ENCODE results near the gene ERP27.

The ERP27 gene

DNA sequence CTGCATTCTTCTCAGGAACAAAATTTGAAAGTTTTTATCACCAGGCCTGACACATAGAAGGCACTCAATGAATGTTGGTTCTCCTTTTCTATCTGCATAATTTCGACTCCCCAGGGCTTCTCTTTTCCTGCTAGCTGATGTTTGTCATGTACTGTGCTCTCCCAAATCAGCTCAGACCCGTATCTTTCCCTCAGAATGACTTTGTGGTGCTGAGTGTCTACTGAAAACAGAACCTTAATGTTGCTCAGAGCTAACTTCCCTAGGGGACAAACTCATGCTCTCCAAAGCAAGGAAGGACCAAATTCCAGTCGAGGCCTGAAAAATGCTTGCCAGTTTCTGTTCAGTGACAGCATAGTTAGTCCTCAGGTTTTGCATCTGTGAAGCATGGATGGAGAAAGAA is 21.1 kb upstream of the ERP27 start:
- Histone ChIP-seq H2BK120ac (ENCODE audit: low read depth, low read length) (no peak overlapping the region), H3K18ac (ENCODE audit: low read depth in 1 of 2, low read length in 2 of 2) (no peak overlapping the region), H3K27ac (ENCODE audit: low read length, poor library complexity, severe bottlenecking) (no peak overlapping the region), H3K23ac (ENCODE audit: low read length in 2 of 2) (no peak overlapping the region), H3K9ac (ENCODE audit: low read length) (no peak overlapping the region), H2AFZ (ENCODE audit: low read depth, low read length) (no peak overlapping the region), H3K27me3 (ENCODE audit: control insufficient read depth in 1 of 2, insufficient read depth in 1 of 2, low read length in 2 of 2) (no peaks in the 10 kb centered on the region), H3K4me3 (ENCODE audit: insufficient read depth in 1 of 2, low read depth in 1 of 2, low read length in 2 of 2) (no peak overlapping the region), H2BK15ac (ENCODE audit: low read depth, poor library complexity, severe bottlenecking) (no peak overlapping the region), H2AK5ac (ENCODE audit: low read length, severe bottlenecking) (no peak overlapping the region), H3K4me2 (ENCODE audit: low read length, poor library complexity, severe bottlenecking) (no peak overlapping the region), H3K4ac (ENCODE audit: low read depth in 1 of 2, low read length in 2 of 2) (peak overlapping the region in 1 of 2 experiments; percentile 10), H3K14ac (ENCODE audit: low read length in 2 of 2) (no peak overlapping the region), H4K8ac (ENCODE audit: low read length) (no peak overlapping the region), H3K4me1 (ENCODE audit: control insufficient read depth, insufficient read depth, low read depth, low read length) (peaks cover 9% of the 10 kb centered on the region), H2BK12ac (ENCODE audit: low read length in 2 of 2) (no peak overlapping the region), H3K9me3 (ENCODE audit: control insufficient read depth, low read length) (no peaks in the 10 kb centered on the region), H4K91ac (ENCODE audit: low read length) (no peak overlapping the region), H3K79me1 (replicated peaks; ENCODE audit: low read length, poor library complexity, severe bottlenecking) (no peaks in the 10 kb centered on the region), H3K36me3 (ENCODE audit: control insufficient read depth in 1 of 2, insufficient read depth in 2 of 2, low read depth in 1 of 2, low read length in 2 of 2) (no peaks in the 10 kb centered on the region), H2BK5ac (ENCODE audit: low read depth, low read length, poor library complexity, severe bottlenecking) (no peak overlapping the region)
- no peak for DNase-seq
- WGBS: 78% methylated on average over 3 of the region's 3 CpGs

DNA sequence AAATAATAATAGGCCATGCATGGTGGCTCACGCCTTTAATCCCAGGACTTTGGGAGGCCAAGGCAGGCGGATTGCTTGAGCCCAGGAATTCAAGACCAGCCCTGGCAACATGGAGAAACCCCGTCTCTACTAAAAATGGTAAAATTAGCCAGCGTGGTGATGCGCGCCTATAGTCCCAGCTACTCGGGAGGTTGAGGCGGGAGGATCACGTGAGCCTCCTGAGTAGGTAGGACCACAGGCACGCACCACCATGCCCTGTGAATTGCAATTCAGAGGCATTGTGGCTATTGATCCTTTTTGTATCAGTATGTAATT is 20.7 kb upstream of the ERP27 start:
- H3K4me2 ChIP-seq (ENCODE audit: low read length, poor library complexity, severe bottlenecking): no peak overlapping the region
- H2AK5ac ChIP-seq (ENCODE audit: low read length, severe bottlenecking): no peak overlapping the region
- H2AFZ ChIP-seq (ENCODE audit: low read depth, low read length): no peak overlapping the region
- no peaks in the 10 kb centered on the region for H3K27me3 ChIP-seq (ENCODE audit: control insufficient read depth in 1 of 2, insufficient read depth in 1 of 2, low read length in 2 of 2)
- no peak overlapping the region for H3K27ac ChIP-seq (ENCODE audit: low read length, poor library complexity, severe bottlenecking)
- DNase-seq: no peak
- H4K91ac ChIP-seq (ENCODE audit: low read length): no peak overlapping the region
- H2BK15ac ChIP-seq (ENCODE audit: low read depth, poor library complexity, severe bottlenecking): no peak overlapping the region
- no peak overlapping the region for H3K14ac ChIP-seq (ENCODE audit: low read length in 2 of 2)
- no peaks in the 10 kb centered on the region for H3K79me1 ChIP-seq (replicated peaks; ENCODE audit: low read length, poor library complexity, severe bottlenecking)
- no peak overlapping the region for H2BK12ac ChIP-seq (ENCODE audit: low read length in 2 of 2)
- H3K23ac ChIP-seq (ENCODE audit: low read length in 2 of 2): no peak overlapping the region
- no peak overlapping the region for H2BK5ac ChIP-seq (ENCODE audit: low read depth, low read length, poor library complexity, severe bottlenecking)
- WGBS: over 99% methylated on average over 10 of the region's 10 CpGs
- H3K36me3 ChIP-seq (ENCODE audit: control insufficient read depth in 1 of 2, insufficient read depth in 2 of 2, low read depth in 1 of 2, low read length in 2 of 2): no peaks in the 10 kb centered on the region
- H3K9ac ChIP-seq (ENCODE audit: low read length): no peak overlapping the region
- H3K9me3 ChIP-seq (ENCODE audit: control insufficient read depth, low read length): no peaks in the 10 kb centered on the region
- H3K4me3 ChIP-seq (ENCODE audit: insufficient read depth in 1 of 2, low read depth in 1 of 2, low read length in 2 of 2): no peak overlapping the region
- peaks cover 9% of the 10 kb centered on the region for H3K4me1 ChIP-seq (ENCODE audit: control insufficient read depth, insufficient read depth, low read depth, low read length)
- no peak overlapping the region for H4K8ac ChIP-seq (ENCODE audit: low read length)
- no peak overlapping the region for H2BK120ac ChIP-seq (ENCODE audit: low read depth, low read length)
- no peak overlapping the region for H3K4ac ChIP-seq (ENCODE audit: low read depth in 1 of 2, low read length in 2 of 2)
- H3K18ac ChIP-seq (ENCODE audit: low read depth in 1 of 2, low read length in 2 of 2): no peak overlapping the region

DNA sequence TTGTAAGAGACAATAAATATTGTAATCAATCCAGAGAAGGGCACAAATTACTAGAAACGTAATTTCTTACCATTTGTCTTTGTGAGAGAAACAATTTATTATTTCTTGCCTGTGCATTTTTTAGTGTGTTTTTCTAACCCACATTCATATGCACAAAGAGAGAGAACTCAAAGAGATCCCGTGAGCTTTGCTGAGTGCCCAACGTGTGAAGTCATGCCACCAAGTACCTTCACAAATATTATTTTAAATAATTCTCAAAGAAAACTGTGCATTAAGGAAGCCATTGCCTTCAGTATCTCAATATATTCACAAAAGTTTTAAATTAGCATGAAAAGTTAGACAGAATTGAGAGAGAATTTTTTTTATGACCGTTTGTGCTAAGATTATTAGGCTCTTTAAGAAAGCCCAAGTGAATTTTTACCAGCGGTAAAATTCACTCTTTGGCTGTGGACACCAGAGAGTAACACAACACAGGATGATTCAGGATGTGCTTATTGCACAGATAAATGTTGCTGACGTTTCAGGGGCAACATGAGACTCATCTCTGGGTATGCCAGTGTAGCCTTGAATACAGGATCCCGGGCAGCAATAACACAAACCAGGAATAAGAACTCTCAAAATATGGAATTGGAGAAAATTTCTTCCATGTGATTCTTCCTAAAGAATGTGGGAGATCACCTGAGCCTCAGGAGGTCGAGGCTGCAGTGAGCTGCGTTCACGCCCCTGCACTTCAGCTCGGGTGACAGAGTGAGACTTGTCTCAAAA is 20.2 kb upstream of the ERP27 start:
- Histone ChIP-seq H3K27ac (ENCODE audit: low read length, poor library complexity, severe bottlenecking) (no peak overlapping the region), H3K18ac (ENCODE audit: low read depth in 1 of 2, low read length in 2 of 2) (no peak overlapping the region), H3K4me3 (ENCODE audit: insufficient read depth in 1 of 2, low read depth in 1 of 2, low read length in 2 of 2) (no peak overlapping the region), H3K4ac (ENCODE audit: low read depth in 1 of 2, low read length in 2 of 2) (no peak overlapping the region), H2BK12ac (ENCODE audit: low read length in 2 of 2) (no peak overlapping the region), H2AFZ (ENCODE audit: low read depth, low read length) (no peak overlapping the region), H4K91ac (ENCODE audit: low read length) (no peak overlapping the region), H3K9ac (ENCODE audit: low read length) (no peak overlapping the region), H2AK5ac (ENCODE audit: low read length, severe bottlenecking) (no peak overlapping the region), H3K4me1 (ENCODE audit: control insufficient read depth, insufficient read depth, low read depth, low read length) (peaks cover 9% of the 10 kb centered on the region), H3K23ac (ENCODE audit: low read length in 2 of 2) (no peak overlapping the region), H3K9me3 (ENCODE audit: control insufficient read depth, low read length) (no peaks in the 10 kb centered on the region), H2BK15ac (ENCODE audit: low read depth, poor library complexity, severe bottlenecking) (no peak overlapping the region), H3K4me2 (ENCODE audit: low read length, poor library complexity, severe bottlenecking) (no peak overlapping the region), H4K8ac (ENCODE audit: low read length) (no peak overlapping the region), H3K36me3 (ENCODE audit: control insufficient read depth in 1 of 2, insufficient read depth in 2 of 2, low read depth in 1 of 2, low read length in 2 of 2) (no peaks in the 10 kb centered on the region), H2BK120ac (ENCODE audit: low read depth, low read length) (no peak overlapping the region), H2BK5ac (ENCODE audit: low read depth, low read length, poor library complexity, severe bottlenecking) (no peak overlapping the region), H3K79me1 (replicated peaks; ENCODE audit: low read length, poor library complexity, severe bottlenecking) (no peaks in the 10 kb centered on the region), H3K14ac (ENCODE audit: low read length in 2 of 2) (no peak overlapping the region), H3K27me3 (ENCODE audit: control insufficient read depth in 1 of 2, insufficient read depth in 1 of 2, low read length in 2 of 2) (no peaks in the 10 kb centered on the region)
- DNase-seq: no peak
- 88% methylated on average over 10 of the region's 11 CpGs for WGBS

DNA sequence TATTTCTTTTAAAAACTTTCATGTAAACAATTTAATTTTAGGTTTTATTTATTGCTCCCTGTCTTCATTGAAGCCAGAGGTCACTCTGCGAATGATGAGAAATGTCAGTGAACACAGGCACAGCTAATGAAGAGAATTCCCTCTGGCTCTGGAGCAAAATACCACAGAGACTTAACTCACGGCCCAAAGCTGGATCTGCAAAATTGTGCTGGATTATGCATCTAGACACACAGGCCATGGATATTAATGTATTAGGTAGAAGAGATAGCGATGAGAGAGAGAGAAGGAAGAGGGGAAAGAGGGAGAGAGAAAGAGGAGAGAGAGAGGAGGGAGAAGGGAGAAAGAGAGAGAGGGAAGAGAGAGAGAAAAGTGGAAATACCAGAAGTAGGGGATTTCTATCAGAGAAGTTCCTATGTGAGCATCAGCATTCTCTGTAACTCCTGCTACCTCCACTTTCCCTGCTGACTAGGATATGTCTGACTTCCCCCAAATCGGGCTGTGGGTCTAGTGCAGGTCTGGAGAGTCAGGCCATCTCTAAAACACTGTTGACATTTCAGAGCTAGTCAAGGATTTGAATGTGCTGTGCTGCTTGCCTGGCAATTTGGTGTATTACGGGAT is 19.3 kb upstream of the ERP27 start:
- Histone ChIP-seq H4K91ac (ENCODE audit: low read length) (peak overlapping the region; percentile 58), H4K8ac (ENCODE audit: low read length) (no peak overlapping the region), H3K9me3 (ENCODE audit: control insufficient read depth, low read length) (no peaks in the 10 kb centered on the region), H2BK5ac (ENCODE audit: low read depth, low read length, poor library complexity, severe bottlenecking) (no peak overlapping the region), H3K4ac (ENCODE audit: low read depth in 1 of 2, low read length in 2 of 2) (no peak overlapping the region), H3K23ac (ENCODE audit: low read length in 2 of 2) (no peak overlapping the region), H3K27me3 (ENCODE audit: control insufficient read depth in 1 of 2, insufficient read depth in 1 of 2, low read length in 2 of 2) (no peaks in the 10 kb centered on the region), H2AFZ (ENCODE audit: low read depth, low read length) (no peak overlapping the region), H3K79me1 (replicated peaks; ENCODE audit: low read length, poor library complexity, severe bottlenecking) (no peaks in the 10 kb centered on the region), H2BK15ac (ENCODE audit: low read depth, poor library complexity, severe bottlenecking) (no peak overlapping the region), H2BK120ac (ENCODE audit: low read depth, low read length) (no peak overlapping the region), H3K14ac (ENCODE audit: low read length in 2 of 2) (no peak overlapping the region), H3K36me3 (ENCODE audit: control insufficient read depth in 1 of 2, insufficient read depth in 2 of 2, low read depth in 1 of 2, low read length in 2 of 2) (no peaks in the 10 kb centered on the region), H3K4me1 (ENCODE audit: control insufficient read depth, insufficient read depth, low read depth, low read length) (peaks cover 9% of the 10 kb centered on the region), H3K4me3 (ENCODE audit: insufficient read depth in 1 of 2, low read depth in 1 of 2, low read length in 2 of 2) (no peak overlapping the region), H2BK12ac (ENCODE audit: low read length in 2 of 2) (peak overlapping the region in 1 of 2 experiments; percentile 50), H3K4me2 (ENCODE audit: low read length, poor library complexity, severe bottlenecking) (no peak overlapping the region), H3K27ac (ENCODE audit: low read length, poor library complexity, severe bottlenecking) (no peak overlapping the region), H3K18ac (ENCODE audit: low read depth in 1 of 2, low read length in 2 of 2) (no peak overlapping the region), H3K9ac (ENCODE audit: low read length) (no peak overlapping the region), H2AK5ac (ENCODE audit: low read length, severe bottlenecking) (no peak overlapping the region)
- WGBS: 82% methylated on average over 5 of the region's 5 CpGs
- DNase-seq: no peak

Measured in mesenchymal stem cell (in vitro differentiated cells and primary cell).